NCI-H2196 (cell line): ENCODE data around the gene LHX1.

Source experiments
- DNase-seq: peaks from one replicate; lab custom pipeline; 2025; ENCODE audit not compliant: unreplicated experiment; lab: John Stamatoyannopoulos, UW

The LHX1 gene

GRCh38 chr17:36937001-36937958, at the start of gene LHX1:
LHX1 (plus strand) TSS chr17:36937475; CDS start chr17:36938198, 723 bp downstream.
- DNase-seq = no peak

- DNase-seq = peak; percentile 2
Measured at GRCh38 chr17:36888236-36888951, 48.9 kb upstream of the LHX1 start.

GRCh38 chr17:36889770-36890349, 47.4 kb upstream of the LHX1 start:
- no peak for DNase-seq

GRCh38 chr17:36890398-36891168, 46.7 kb upstream of the LHX1 start:
- DNase-seq = no peak

GRCh38 chr17:36892112-36892838, 45.0 kb upstream of the LHX1 start:
- no peak for DNase-seq

- DNase-seq = no peak
Measured at GRCh38 chr17:36894177-36894576, 43.1 kb upstream of the LHX1 start.

GRCh38 chr17:36894925-36895324, 42.4 kb upstream of the LHX1 start:
- DNase-seq = no peak

- DNase-seq = no peak
Measured at GRCh38 chr17:36899250-36900159, 37.8 kb upstream of the LHX1 start.

- DNase-seq = no peak
Measured at GRCh38 chr17:36900160-36900512, 37.1 kb upstream of the LHX1 start.

GRCh38 chr17:36901506-36901905, 35.8 kb upstream of the LHX1 start:
- no peak for DNase-seq

GRCh38 chr17:36907407-36907806, 29.9 kb upstream of the LHX1 start:
- DNase-seq = no peak

- DNase-seq = no peak
Measured at GRCh38 chr17:36910513-36910912, 26.8 kb upstream of the LHX1 start.

- DNase-seq = no peak
Measured at GRCh38 chr17:36911001-36911400, 26.3 kb upstream of the LHX1 start.

- no peak for DNase-seq
Measured at GRCh38 chr17:36913132-36913531, 24.1 kb upstream of the LHX1 start.

- no peak for DNase-seq
Measured at GRCh38 chr17:36918211-36918691, 19.0 kb upstream of the LHX1 start.

- no peak for DNase-seq
Measured at GRCh38 chr17:36919407-36919968, 17.8 kb upstream of the LHX1 start.

GRCh38 chr17:36920032-36921005, 17.0 kb upstream of the LHX1 start:
- no peak for DNase-seq
